Stimulated activated CD4-positive, alpha-beta T cell treated with anti-CD3 and anti-CD28 coated beads, Interleukin-1b, Interleukin-23, amount 100 ng/mL, for 4 hours (primary cell): Measurements from ENCODE around the gene ELMO2.

Source experiments
- DNase-seq, 2 donors: peaks; one replicate each; pipeline ENCODE4 v3.0.0-alpha.2; 2020; ENCODE audit warnings: low read depth in 2 of 2

The ELMO2 gene

GRCh38 chr20:46351357-46352058 is 54.9 kb downstream of the ELMO2 start:
- no peak for DNase-seq

GRCh38 chr20:46350986-46351267 is 55.5 kb downstream of the ELMO2 start:
- DNase-seq: no peak

- no peak for DNase-seq
These were observed 56.0 kb downstream of the ELMO2 start for GRCh38 chr20:46350201-46350985.

- DNase-seq: no peak
These were observed 56.7 kb downstream of the ELMO2 start for GRCh38 chr20:46349742-46350056.

GRCh38 chr20:46349035-46349741 is 57.2 kb downstream of the ELMO2 start:
- DNase-seq: peak; percentile 28 to 37

GRCh38 chr20:46347841-46348803 is 58.3 kb downstream of the ELMO2 start:
- DNase-seq: no peak

- no peak for DNase-seq
These were observed 59.6 kb downstream of the ELMO2 start for GRCh38 chr20:46346770-46347169.

GRCh38 chr20:46344488-46345162 is 61.8 kb downstream of the ELMO2 start:
- DNase-seq: no peak

GRCh38 chr20:46343975-46344357 is 62.4 kb downstream of the ELMO2 start:
- DNase-seq: no peak

GRCh38 chr20:46343348-46343974 is 63.0 kb downstream of the ELMO2 start:
- DNase-seq: no peak

- DNase-seq: no peak
These were observed 63.7 kb downstream of the ELMO2 start for GRCh38 chr20:46342451-46343347.

GRCh38 chr20:46342010-46342378 is 64.4 kb downstream of the ELMO2 start:
- DNase-seq: no peak

GRCh38 chr20:46341074-46342009 is 65.1 kb downstream of the ELMO2 start:
- no peak for DNase-seq

- DNase-seq: no peak
These were observed 67.4 kb downstream of the ELMO2 start for GRCh38 chr20:46339037-46339436.

- no peak for DNase-seq
These were observed 69.7 kb downstream of the ELMO2 start for GRCh38 chr20:46336735-46337134.

GRCh38 chr20:46334303-46334904 is 72.0 kb downstream of the ELMO2 start:
- no peak for DNase-seq

GRCh38 chr20:46333161-46333991 is 73.0 kb downstream of the ELMO2 start:
- DNase-seq: no peak
